GM23338 (cell line): Measurements from ENCODE around the gene POPDC3. TPM values are rescaled to one million over a fixed set of nuclear protein-coding genes. Genes with fewer than 3 reads are reported as not detected.

Experiments
- ATAC-seq: fragments of 200-7000 bp; cut with Tn5 transposase; 3 replicates; pipeline ENCODE4 v1.9.1; 2020
- DNase-seq: peaks from one replicate; pipeline ENCODE4 v3.0.0-alpha.2; 2015; ENCODE audit warnings: low spot score
- H2AFZ ChIP-seq: fragments of 200-600 bp; sonication (generic); 2 replicates; pipeline ENCODE4 v1.8.0; 2016; ENCODE audit warnings: antibody characterized with exemption, mild to moderate bottlenecking, moderate library complexity
- H3F3A ChIP-seq: fragments of 200-600 bp; sonication (generic); replicated peaks from 2 replicates; pipeline ENCODE4 v1.8.0; 2017; ENCODE audit warnings: antibody characterized with exemption, mixed run types, low read depth
- H3K27ac ChIP-seq: fragments of 200-600 bp; sonication (generic); 2 replicates; pipeline ENCODE4 v1.6.1; 2016; ENCODE audit warnings: low read depth
- H3K27me3 ChIP-seq: fragments of 200-600 bp; sonication (generic); 2 replicates; pipeline ENCODE4 v1.8.0; 2016; ENCODE audit warnings: mild to moderate bottlenecking, mixed run types, moderate library complexity; ENCODE audit not compliant: insufficient read depth
- H3K36me3 ChIP-seq: fragments of 200-600 bp; sonication (generic); 2 replicates; pipeline ENCODE4 v1.8.0; 2016; ENCODE audit warnings: mild to moderate bottlenecking; ENCODE audit not compliant: insufficient read depth
- H3K4me1 ChIP-seq: fragments of 200-600 bp; sonication (generic); 2 replicates; pipeline ENCODE4 v1.8.0; 2016; ENCODE audit warnings: mild to moderate bottlenecking, moderate library complexity; ENCODE audit not compliant: insufficient read depth
- H3K4me2 ChIP-seq: fragments of 200-600 bp; sonication (generic); 2 replicates; pipeline ENCODE4 v1.7.1; 2017; ENCODE audit warnings: mixed run types
- H3K4me3 ChIP-seq: fragments of 200-600 bp; sonication (generic); 2 replicates; pipeline ENCODE4 v1.6.1; 2016; ENCODE audit warnings: mixed run types
- H3K79me2 ChIP-seq: fragments of 200-600 bp; sonication (generic); replicated peaks from 2 replicates; pipeline ENCODE4 v1.8.0; 2017; ENCODE audit warnings: mild to moderate bottlenecking; ENCODE audit not compliant: insufficient read depth
- H3K9me2 ChIP-seq: fragments of 200-600 bp; sonication (generic); 2 replicates; pipeline ENCODE4 v1.8.0; 2017; ENCODE audit not compliant: insufficient read depth
- H4K20me1 ChIP-seq: fragments of 200-600 bp; sonication (generic); replicated peaks from 2 replicates; pipeline ENCODE4 v1.8.0; 2017; ENCODE audit warnings: mild to moderate bottlenecking; ENCODE audit not compliant: insufficient read depth
- H3K27ac Mint-ChIP-seq: 2 replicates; pipeline ENCODE4 v1.8.0; 2020; ENCODE audit warnings: inconsistent platforms, mild to moderate bottlenecking, moderate library complexity, mixed read lengths
- H3K27me3 Mint-ChIP-seq: 3 replicates; pipeline ENCODE4 v1.8.0; 2022; ENCODE audit warnings: low read depth, mild to moderate bottlenecking, moderate library complexity, mixed read lengths, inconsistent platforms; ENCODE audit not compliant: insufficient read depth, poor library complexity
- H3K36me3 Mint-ChIP-seq: 3 replicates; pipeline ENCODE4 v1.8.0; 2021; ENCODE audit warnings: low read depth, mild to moderate bottlenecking, inconsistent platforms, moderate library complexity, mixed read lengths
- H3K4me1 Mint-ChIP-seq: 3 replicates; pipeline ENCODE4 v1.8.0; 2020; ENCODE audit warnings: mild to moderate bottlenecking, inconsistent platforms, mixed read lengths
- H3K4me3 Mint-ChIP-seq: 3 replicates; pipeline ENCODE4 v1.8.0; 2021; ENCODE audit warnings: moderate library complexity, mild to moderate bottlenecking, inconsistent platforms, mixed read lengths
- H3K9me3 Mint-ChIP-seq: 3 replicates; pipeline ENCODE4 v1.8.0; 2020; ENCODE audit warnings: moderate library complexity, mild to moderate bottlenecking, inconsistent platforms, mixed read lengths
- CREB1 ChIP-seq: fragments of 250-450 bp; sonication (Bioruptor Pico); IDR thresholded peaks from 2 replicates; pipeline ENCODE4 v1.5.0; 2020; ENCODE audit warnings: low read depth, mild to moderate bottlenecking, moderate library complexity
- EZH2 ChIP-seq: fragments of 200-600 bp; sonication (generic); IDR thresholded peaks from one replicate; pipeline ENCODE4 v1.8.0; 2017; ENCODE audit warnings: antibody characterized with exemption, mild to moderate bottlenecking, low read depth; ENCODE audit not compliant: unreplicated experiment
- EZH2phosphoT487 ChIP-seq: fragments of 200-600 bp; sonication (generic); IDR thresholded peaks from one replicate; pipeline ENCODE4 v1.8.1; 2018; ENCODE audit warnings: antibody characterized with exemption; ENCODE audit not compliant: unreplicated experiment
- JUNB ChIP-seq: IDR thresholded peaks from one replicate; pipeline ENCODE4 v1.6.1; 2016; ENCODE audit warnings: antibody characterized with exemption; ENCODE audit not compliant: unreplicated experiment
- NANOG ChIP-seq: IDR thresholded peaks from 2 replicates; pipeline ENCODE4 v1.6.1; 2016; ENCODE audit warnings: antibody characterized with exemption, borderline replicate concordance
- POLR2AphosphoS5 ChIP-seq: IDR thresholded peaks from 2 replicates; pipeline ENCODE4 v1.6.1; 2016; ENCODE audit warnings: antibody characterized with exemption, low read depth
- STAT1 ChIP-seq: IDR thresholded peaks from one replicate; pipeline ENCODE4 v1.6.1; 2016; ENCODE audit warnings: antibody characterized with exemption; ENCODE audit not compliant: unreplicated experiment
- ZNF114 ChIP-seq: fragments of 250-450 bp; sonication (Bioruptor Pico); IDR thresholded peaks from 2 replicates; pipeline ENCODE4 v1.5.0; 2020; ENCODE audit warnings: mild to moderate bottlenecking, moderate library complexity
- ZNF331 ChIP-seq: fragments of 250-450 bp; sonication (Bioruptor Pico); IDR thresholded peaks from 2 replicates; pipeline ENCODE4 v1.5.0; 2020; ENCODE audit warnings: low read depth, mild to moderate bottlenecking, moderate library complexity
- polyA plus RNA-seq: library from polyadenylated mRNA; unstranded; fragments of >200 nt; fragmentation: Nextera tagmentation; extraction: Ambion mirVana; gene quantifications from 2 replicates; pipeline ENCODE4 v1.2.1, GENCODE V29; 2016
- total RNA-seq: library from RNA; depleted of rRNA; stranded (reverse); fragments of >200 nt; shearing (Covaris generic); gene quantifications from 2 replicates; pipeline ENCODE4 v1.2.3, GENCODE V29; 2014
- TF ChIP-seq, protein P1 (sequence below): IDR thresholded peaks from 2 replicates; pipeline ENCODE4 v1.6.1; 2016; ENCODE audit warnings: antibody characterized with exemption
- TF ChIP-seq, protein P2 (sequence below): fragments of 250-450 bp; sonication (Bioruptor Pico); IDR thresholded peaks from 2 replicates; pipeline ENCODE4 v1.5.0; 2020; ENCODE audit warnings: mild to moderate bottlenecking, moderate library complexity
- TF ChIP-seq, protein P3 (sequence below): IDR thresholded peaks from one replicate; pipeline ENCODE4 v1.6.1; 2018; ENCODE audit warnings: antibody characterized with exemption; ENCODE audit not compliant: unreplicated experiment
- TF ChIP-seq, protein P4 (sequence below), 2 experiments: fragments of 200-600 bp in 1 of 2; sonication (generic) in 1 of 2; conservative IDR thresholded peaks; 2 replicates each; pipeline versions ENCODE4 v1.5.1 to v1.6.1; 2016 to 2017; ENCODE audit warnings: antibody characterized with exemption in 2 of 2, low read depth in 2 of 2, mild to moderate bottlenecking in 2 of 2, moderate library complexity in 1 of 2

The POPDC3 gene
- total and polyA plus RNA-seq, 2 experiments from 2014 or later, result 5.1 to 5.7 TPM

DNA sequence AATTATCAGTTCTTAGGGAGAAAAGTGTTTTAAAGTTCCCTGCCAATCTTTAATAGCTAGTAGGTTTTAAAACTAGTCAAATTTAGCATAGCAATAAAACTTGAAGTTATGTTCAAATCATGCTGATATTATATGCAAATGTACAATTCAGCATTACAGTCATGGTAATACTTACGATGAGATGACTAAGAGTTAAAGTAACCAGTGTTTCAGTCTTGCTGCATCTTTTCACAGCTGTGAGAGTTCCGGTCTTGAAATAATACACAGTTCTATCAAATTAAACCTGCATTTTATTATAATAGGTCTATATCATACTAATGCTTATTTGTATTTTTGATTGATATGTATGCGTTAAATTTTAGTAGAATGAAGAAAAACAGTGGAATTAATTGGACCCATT, 26.1 kb downstream of the POPDC3 start:
- no peak overlapping the region for H3K4me3 Mint-ChIP-seq
- TF ChIP-seq JUNB (no peak), NANOG (no peak), ZNF331 (no peak), ZNF114 (no peak), STAT1 (no peak), CREB1 (CRISPR knock-in tag) (no peak), EZH2 (no peak), EZH2phosphoT487 (no peak), POLR2AphosphoS5 (no peak)
- TF ChIP-seq, protein P1, sequence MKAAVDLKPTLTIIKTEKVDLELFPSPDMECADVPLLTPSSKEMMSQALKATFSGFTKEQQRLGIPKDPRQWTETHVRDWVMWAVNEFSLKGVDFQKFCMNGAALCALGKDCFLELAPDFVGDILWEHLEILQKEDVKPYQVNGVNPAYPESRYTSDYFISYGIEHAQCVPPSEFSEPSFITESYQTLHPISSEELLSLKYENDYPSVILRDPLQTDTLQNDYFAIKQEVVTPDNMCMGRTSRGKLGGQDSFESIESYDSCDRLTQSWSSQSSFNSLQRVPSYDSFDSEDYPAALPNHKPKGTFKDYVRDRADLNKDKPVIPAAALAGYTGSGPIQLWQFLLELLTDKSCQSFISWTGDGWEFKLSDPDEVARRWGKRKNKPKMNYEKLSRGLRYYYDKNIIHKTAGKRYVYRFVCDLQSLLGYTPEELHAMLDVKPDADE, result no peak
- TF ChIP-seq, protein P2, sequence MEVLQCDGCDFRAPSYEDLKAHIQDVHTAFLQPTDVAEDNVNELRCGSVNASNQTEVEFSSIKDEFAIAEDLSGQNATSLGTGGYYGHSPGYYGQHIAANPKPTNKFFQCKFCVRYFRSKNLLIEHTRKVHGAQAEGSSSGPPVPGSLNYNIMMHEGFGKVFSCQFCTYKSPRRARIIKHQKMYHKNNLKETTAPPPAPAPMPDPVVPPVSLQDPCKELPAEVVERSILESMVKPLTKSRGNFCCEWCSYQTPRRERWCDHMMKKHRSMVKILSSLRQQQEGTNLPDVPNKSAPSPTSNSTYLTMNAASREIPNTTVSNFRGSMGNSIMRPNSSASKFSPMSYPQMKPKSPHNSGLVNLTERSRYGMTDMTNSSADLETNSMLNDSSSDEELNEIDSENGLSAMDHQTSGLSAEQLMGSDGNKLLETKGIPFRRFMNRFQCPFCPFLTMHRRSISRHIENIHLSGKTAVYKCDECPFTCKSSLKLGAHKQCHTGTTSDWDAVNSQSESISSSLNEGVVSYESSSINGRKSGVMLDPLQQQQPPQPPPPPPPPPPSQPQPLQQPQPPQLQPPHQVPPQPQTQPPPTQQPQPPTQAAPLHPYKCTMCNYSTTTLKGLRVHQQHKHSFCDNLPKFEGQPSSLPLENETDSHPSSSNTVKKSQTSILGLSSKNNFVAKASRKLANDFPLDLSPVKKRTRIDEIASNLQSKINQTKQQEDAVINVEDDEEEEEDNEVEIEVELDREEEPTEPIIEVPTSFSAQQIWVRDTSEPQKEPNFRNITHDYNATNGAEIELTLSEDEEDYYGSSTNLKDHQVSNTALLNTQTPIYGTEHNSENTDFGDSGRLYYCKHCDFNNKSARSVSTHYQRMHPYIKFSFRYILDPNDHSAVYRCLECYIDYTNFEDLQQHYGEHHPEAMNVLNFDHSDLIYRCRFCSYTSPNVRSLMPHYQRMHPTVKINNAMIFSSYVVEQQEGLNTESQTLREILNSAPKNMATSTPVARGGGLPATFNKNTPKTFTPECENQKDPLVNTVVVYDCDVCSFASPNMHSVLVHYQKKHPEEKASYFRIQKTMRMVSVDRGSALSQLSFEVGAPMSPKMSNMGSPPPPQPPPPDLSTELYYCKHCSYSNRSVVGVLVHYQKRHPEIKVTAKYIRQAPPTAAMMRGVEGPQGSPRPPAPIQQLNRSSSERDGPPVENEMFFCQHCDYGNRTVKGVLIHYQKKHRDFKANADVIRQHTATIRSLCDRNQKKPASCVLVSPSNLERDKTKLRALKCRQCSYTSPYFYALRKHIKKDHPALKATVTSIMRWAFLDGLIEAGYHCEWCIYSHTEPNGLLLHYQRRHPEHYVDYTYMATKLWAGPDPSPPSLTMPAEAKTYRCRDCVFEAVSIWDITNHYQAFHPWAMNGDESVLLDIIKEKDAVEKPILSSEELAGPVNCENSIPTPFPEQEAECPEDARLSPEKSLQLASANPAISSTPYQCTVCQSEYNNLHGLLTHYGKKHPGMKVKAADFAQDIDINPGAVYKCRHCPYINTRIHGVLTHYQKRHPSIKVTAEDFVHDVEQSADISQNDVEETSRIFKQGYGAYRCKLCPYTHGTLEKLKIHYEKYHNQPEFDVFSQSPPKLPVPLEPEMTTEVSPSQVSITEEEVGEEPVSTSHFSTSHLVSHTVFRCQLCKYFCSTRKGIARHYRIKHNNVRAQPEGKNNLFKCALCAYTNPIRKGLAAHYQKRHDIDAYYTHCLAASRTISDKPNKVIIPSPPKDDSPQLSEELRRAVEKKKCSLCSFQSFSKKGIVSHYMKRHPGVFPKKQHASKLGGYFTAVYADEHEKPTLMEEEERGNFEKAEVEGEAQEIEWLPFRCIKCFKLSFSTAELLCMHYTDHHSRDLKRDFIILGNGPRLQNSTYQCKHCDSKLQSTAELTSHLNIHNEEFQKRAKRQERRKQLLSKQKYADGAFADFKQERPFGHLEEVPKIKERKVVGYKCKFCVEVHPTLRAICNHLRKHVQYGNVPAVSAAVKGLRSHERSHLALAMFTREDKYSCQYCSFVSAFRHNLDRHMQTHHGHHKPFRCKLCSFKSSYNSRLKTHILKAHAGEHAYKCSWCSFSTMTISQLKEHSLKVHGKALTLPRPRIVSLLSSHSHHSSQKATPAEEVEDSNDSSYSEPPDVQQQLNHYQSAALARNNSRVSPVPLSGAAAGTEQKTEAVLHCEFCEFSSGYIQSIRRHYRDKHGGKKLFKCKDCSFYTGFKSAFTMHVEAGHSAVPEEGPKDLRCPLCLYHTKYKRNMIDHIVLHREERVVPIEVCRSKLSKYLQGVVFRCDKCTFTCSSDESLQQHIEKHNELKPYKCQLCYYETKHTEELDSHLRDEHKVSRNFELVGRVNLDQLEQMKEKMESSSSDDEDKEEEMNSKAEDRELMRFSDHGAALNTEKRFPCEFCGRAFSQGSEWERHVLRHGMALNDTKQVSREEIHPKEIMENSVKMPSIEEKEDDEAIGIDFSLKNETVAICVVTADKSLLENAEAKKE, result no peak
- TF ChIP-seq, protein P3, sequence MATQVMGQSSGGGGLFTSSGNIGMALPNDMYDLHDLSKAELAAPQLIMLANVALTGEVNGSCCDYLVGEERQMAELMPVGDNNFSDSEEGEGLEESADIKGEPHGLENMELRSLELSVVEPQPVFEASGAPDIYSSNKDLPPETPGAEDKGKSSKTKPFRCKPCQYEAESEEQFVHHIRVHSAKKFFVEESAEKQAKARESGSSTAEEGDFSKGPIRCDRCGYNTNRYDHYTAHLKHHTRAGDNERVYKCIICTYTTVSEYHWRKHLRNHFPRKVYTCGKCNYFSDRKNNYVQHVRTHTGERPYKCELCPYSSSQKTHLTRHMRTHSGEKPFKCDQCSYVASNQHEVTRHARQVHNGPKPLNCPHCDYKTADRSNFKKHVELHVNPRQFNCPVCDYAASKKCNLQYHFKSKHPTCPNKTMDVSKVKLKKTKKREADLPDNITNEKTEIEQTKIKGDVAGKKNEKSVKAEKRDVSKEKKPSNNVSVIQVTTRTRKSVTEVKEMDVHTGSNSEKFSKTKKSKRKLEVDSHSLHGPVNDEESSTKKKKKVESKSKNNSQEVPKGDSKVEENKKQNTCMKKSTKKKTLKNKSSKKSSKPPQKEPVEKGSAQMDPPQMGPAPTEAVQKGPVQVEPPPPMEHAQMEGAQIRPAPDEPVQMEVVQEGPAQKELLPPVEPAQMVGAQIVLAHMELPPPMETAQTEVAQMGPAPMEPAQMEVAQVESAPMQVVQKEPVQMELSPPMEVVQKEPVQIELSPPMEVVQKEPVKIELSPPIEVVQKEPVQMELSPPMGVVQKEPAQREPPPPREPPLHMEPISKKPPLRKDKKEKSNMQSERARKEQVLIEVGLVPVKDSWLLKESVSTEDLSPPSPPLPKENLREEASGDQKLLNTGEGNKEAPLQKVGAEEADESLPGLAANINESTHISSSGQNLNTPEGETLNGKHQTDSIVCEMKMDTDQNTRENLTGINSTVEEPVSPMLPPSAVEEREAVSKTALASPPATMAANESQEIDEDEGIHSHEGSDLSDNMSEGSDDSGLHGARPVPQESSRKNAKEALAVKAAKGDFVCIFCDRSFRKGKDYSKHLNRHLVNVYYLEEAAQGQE, result no peak
- TF ChIP-seq, protein P4, sequence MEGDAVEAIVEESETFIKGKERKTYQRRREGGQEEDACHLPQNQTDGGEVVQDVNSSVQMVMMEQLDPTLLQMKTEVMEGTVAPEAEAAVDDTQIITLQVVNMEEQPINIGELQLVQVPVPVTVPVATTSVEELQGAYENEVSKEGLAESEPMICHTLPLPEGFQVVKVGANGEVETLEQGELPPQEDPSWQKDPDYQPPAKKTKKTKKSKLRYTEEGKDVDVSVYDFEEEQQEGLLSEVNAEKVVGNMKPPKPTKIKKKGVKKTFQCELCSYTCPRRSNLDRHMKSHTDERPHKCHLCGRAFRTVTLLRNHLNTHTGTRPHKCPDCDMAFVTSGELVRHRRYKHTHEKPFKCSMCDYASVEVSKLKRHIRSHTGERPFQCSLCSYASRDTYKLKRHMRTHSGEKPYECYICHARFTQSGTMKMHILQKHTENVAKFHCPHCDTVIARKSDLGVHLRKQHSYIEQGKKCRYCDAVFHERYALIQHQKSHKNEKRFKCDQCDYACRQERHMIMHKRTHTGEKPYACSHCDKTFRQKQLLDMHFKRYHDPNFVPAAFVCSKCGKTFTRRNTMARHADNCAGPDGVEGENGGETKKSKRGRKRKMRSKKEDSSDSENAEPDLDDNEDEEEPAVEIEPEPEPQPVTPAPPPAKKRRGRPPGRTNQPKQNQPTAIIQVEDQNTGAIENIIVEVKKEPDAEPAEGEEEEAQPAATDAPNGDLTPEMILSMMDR (conservative IDR thresholded peaks at IDR 0.05; ENCODE audit: low read depth in 2 of 2), result no peak
- no peak overlapping the region for H3K27ac Mint-ChIP-seq
- H3K27me3 Mint-ChIP-seq, result no peaks in the 10 kb centered on the region
- Histone ChIP-seq H3K27me3 (no peaks in the 10 kb centered on the region), H3K4me1 (no peaks in the 10 kb centered on the region), H2AFZ (no peak overlapping the region), H3K4me2 (no peak overlapping the region), H3K27ac (no peak overlapping the region), H3K79me2 (no peaks in the 10 kb centered on the region), H3K4me3 (no peak overlapping the region), H3K36me3 (no peaks in the 10 kb centered on the region), H3F3A (no peaks in the 10 kb centered on the region), H3K9me2 (peaks cover 12% of the 10 kb centered on the region; the same call in 1 of the 2 replicates), H4K20me1 (no peaks in the 10 kb centered on the region)
- ATAC-seq (no peak), DNase-seq (no peak)
- H3K36me3 Mint-ChIP-seq, result no peaks in the 10 kb centered on the region
- no peaks in the 10 kb centered on the region; the same call in 2 of the 3 replicates for H3K4me1 Mint-ChIP-seq
- H3K9me3 Mint-ChIP-seq, result no peaks in the 10 kb centered on the region
